Measurements from ENCODE around the gene SPIN4. TPM values are rescaled to one million over a fixed set of nuclear protein-coding genes. Genes with fewer than 3 reads are reported as not detected.
A peak's percentile ranks its signal among the peaks of the same experiment; 100 is the strongest.

SPIN4 gene
- total RNA-seq, 1 experiment from 2014 or later: 20.1 TPM

DNA sequence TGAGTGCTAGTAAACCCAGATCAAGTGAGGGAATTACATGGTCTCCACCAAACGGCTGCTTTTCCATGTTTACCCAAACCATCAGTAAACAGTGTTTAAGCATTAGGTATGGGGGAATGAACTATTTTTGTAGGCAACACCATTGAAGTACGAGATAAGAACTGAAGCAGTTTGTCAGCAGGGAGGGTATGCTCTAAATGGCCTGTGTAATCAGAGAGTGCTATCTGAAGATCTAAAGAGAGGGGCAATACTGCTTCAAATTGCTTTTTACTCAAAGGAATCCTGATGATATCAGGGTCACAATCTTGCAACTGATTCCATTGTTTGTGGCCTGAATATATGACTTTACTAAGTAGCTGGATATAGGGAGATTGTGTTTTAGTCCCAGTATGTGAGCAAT is 10.4 kb upstream of the SPIN4 start:
- BruUV-seq (replicated peaks): no TSS peak
- no peak overlapping the region for H3K27ac ChIP-seq
- no peaks in the 10 kb centered on the region for H3K79me2 ChIP-seq (ENCODE audit: low read depth)
- H3K4me2 ChIP-seq: no peak overlapping the region
- H2AFZ ChIP-seq: no peak overlapping the region
- no peaks in the 10 kb centered on the region for H3K9me2 ChIP-seq (ENCODE audit: insufficient read depth)
- H4K20me1 ChIP-seq (ENCODE audit: insufficient read depth): no peaks in the 10 kb centered on the region
- no peaks in the 10 kb centered on the region for H3F3A ChIP-seq (ENCODE audit: insufficient read depth, low read depth)
- TF ChIP-seq EZH2 (IDR thresholded peaks at IDR 0.05; ENCODE audit: low read depth): no peak
- TF ChIP-seq, protein P1, sequence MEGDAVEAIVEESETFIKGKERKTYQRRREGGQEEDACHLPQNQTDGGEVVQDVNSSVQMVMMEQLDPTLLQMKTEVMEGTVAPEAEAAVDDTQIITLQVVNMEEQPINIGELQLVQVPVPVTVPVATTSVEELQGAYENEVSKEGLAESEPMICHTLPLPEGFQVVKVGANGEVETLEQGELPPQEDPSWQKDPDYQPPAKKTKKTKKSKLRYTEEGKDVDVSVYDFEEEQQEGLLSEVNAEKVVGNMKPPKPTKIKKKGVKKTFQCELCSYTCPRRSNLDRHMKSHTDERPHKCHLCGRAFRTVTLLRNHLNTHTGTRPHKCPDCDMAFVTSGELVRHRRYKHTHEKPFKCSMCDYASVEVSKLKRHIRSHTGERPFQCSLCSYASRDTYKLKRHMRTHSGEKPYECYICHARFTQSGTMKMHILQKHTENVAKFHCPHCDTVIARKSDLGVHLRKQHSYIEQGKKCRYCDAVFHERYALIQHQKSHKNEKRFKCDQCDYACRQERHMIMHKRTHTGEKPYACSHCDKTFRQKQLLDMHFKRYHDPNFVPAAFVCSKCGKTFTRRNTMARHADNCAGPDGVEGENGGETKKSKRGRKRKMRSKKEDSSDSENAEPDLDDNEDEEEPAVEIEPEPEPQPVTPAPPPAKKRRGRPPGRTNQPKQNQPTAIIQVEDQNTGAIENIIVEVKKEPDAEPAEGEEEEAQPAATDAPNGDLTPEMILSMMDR (conservative IDR thresholded peaks at IDR 0.05): no peak
- H3K4me3 ChIP-seq: no peak overlapping the region
- no peaks in the 10 kb centered on the region for H3K9me3 ChIP-seq (ENCODE audit: insufficient read depth, low read depth)
- intact Hi-C loops (cut with micrococcal nuclease; ENCODE audit: unreplicated experiment): no loop called here
- ChIA-PET CTCF (no interaction called here), POLR2A (ENCODE audit: unreplicated experiment) (no interaction called here)
- no peak for DNase-seq
- no peaks in the 10 kb centered on the region for H3K36me3 ChIP-seq (ENCODE audit: low read depth)
- no peaks in the 10 kb centered on the region for H3K27me3 ChIP-seq (ENCODE audit: insufficient read depth, low read depth)
- no peaks in the 10 kb centered on the region for H3K4me1 ChIP-seq (replicated peaks; ENCODE audit: insufficient read depth)

DNA sequence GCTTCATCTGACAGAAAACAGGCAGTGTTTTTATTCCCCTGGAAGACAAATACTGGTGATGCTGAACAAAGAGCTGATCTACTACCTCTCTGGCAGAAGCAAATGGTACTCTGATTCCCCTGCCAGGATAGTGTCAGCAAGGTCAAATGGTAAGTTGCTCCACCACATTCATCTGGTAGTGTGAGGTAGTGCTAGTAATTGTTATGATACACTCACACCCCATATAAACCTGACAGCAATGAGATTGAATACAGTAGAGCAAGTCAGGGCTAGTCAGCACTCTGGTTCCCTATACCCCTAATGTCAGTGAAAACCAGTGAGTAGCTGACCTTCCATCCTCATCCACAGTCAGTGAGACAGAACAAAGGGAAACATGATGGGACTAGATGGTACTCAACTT is 3.4 kb upstream of the SPIN4 start:
- Histone ChIP-seq H3K4me1 (replicated peaks; ENCODE audit: insufficient read depth) (no peaks in the 10 kb centered on the region; the same call in 1 of the 2 replicates), H2AFZ (no peak overlapping the region), H3K27me3 (ENCODE audit: insufficient read depth, low read depth) (no peaks in the 10 kb centered on the region), H3K9me2 (ENCODE audit: insufficient read depth) (no peaks in the 10 kb centered on the region), H3K79me2 (ENCODE audit: low read depth) (peaks cover 11% of the 10 kb centered on the region), H3K36me3 (ENCODE audit: low read depth) (no peaks in the 10 kb centered on the region), H3F3A (ENCODE audit: insufficient read depth, low read depth) (0 out of 2 replicates have a peak, but pooled peaks cover 3% of the 10 kb centered on the region), H4K20me1 (ENCODE audit: insufficient read depth) (no peaks in the 10 kb centered on the region), H3K27ac (no peak overlapping the region), H3K4me2 (no peak overlapping the region), H3K9me3 (ENCODE audit: insufficient read depth, low read depth) (no peaks in the 10 kb centered on the region), H3K4me3 (no peak overlapping the region)
- BruUV-seq (replicated peaks): no TSS peak
- intact Hi-C loops (cut with micrococcal nuclease; ENCODE audit: unreplicated experiment): no loop called here
- no peak for DNase-seq
- no peak for TF ChIP-seq EZH2 (IDR thresholded peaks at IDR 0.05; ENCODE audit: low read depth)
- TF ChIP-seq, protein P1 (conservative IDR thresholded peaks at IDR 0.05): no peak
- ChIA-PET POLR2A (ENCODE audit: unreplicated experiment) (no interaction called here), CTCF (no interaction called here)

DNA sequence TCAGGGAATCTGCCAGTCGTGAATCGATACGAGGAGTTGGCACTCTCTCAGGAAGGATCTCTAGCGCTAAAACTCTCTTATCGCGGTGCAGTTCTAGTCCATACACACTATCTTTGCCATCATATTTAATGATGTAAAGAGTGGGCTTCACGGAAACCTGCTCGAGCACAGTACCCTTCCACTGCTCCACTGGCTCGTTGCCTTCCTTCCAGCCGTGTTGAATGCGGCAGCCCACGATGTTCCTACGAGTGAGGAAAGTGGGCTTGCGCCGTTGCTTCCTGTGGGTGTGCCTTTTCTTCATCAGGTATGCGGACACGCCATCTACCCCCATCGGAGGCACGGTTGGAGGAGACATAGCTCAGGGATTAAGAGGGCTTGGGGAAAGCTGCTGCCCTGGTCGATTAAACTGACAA is 661 bp downstream of the SPIN4 start:
- H3K9me3 ChIP-seq (ENCODE audit: insufficient read depth, low read depth): no peaks in the 10 kb centered on the region
- ChIA-PET CTCF (no interaction called here), POLR2A (ENCODE audit: unreplicated experiment) (no interaction called here)
- BruUV-seq (replicated peaks): TSS peak; percentile 81
- DNase-seq: peak; percentile 24 to 48
- H2AFZ ChIP-seq: peak overlapping the region; percentile 80
- H3K4me1 ChIP-seq (replicated peaks; ENCODE audit: insufficient read depth): peaks cover 22% of the 10 kb centered on the region
- H3F3A ChIP-seq (ENCODE audit: insufficient read depth, low read depth): 0 out of 2 replicates have a peak, but pooled peaks cover 8% of the 10 kb centered on the region
- H3K36me3 ChIP-seq (ENCODE audit: low read depth): no peaks in the 10 kb centered on the region; the same call in 1 of the 2 replicates
- H3K4me3 ChIP-seq: peak overlapping the region; percentile 83
- H4K20me1 ChIP-seq (ENCODE audit: insufficient read depth): no peaks in the 10 kb centered on the region
- no peaks in the 10 kb centered on the region for H3K9me2 ChIP-seq (ENCODE audit: insufficient read depth)
- peak overlapping the region; percentile 82 for H3K27ac ChIP-seq
- TF ChIP-seq EZH2 (IDR thresholded peaks at IDR 0.05; ENCODE audit: low read depth): no peak
- TF ChIP-seq, protein P1 (conservative IDR thresholded peaks at IDR 0.05): no peak
- intact Hi-C loops (cut with micrococcal nuclease; ENCODE audit: unreplicated experiment): loop anchor here (2.0 kb wide), 3 partner anchors 74 to 210 kb away; no protein-coding TSS in a partner anchor
- no peaks in the 10 kb centered on the region for H3K27me3 ChIP-seq (ENCODE audit: insufficient read depth, low read depth)
- H3K4me2 ChIP-seq: peak overlapping the region; percentile 91
- peaks cover 43% of the 10 kb centered on the region for H3K79me2 ChIP-seq (ENCODE audit: low read depth)

All from PC-9 (cell line).